Dedifferentiated amniotic fluid mesenchymal stem cell (primary cell): ENCODE measurements around the gene CPLANE2.
"Not testable (repeated sequence)": the region's sequence is repeated elsewhere in the genome, so short reads cannot be mapped to it uniquely, and the experiment has no call there.

Experiments
- DNase-seq: peaks from one replicate; pipeline ENCODE4 v3.0.0-alpha.2; 2016; ENCODE audit errors: extremely low spot score

Gene CPLANE2

DNA sequence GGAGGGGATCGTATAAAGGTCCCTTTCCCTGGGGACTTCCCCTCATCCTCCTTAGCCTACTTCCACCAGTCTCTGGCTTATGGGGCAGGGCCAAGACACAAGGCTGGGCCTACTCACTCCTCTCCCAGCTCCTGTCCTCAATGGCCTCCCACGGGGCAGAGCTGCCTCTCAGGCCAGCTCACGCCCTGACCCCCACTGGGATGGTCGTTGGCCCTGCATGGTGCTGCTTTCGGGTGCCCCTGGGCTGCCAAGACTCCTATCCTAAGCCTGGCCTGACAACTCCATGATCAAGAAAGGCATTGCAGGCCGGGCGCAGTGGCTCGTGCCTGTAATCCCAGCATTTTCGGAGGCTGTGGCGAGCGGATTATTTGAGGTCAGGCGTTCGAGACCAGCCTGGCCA is 6.2 kb downstream of the CPLANE2 start:
- no peak for DNase-seq

DNA sequence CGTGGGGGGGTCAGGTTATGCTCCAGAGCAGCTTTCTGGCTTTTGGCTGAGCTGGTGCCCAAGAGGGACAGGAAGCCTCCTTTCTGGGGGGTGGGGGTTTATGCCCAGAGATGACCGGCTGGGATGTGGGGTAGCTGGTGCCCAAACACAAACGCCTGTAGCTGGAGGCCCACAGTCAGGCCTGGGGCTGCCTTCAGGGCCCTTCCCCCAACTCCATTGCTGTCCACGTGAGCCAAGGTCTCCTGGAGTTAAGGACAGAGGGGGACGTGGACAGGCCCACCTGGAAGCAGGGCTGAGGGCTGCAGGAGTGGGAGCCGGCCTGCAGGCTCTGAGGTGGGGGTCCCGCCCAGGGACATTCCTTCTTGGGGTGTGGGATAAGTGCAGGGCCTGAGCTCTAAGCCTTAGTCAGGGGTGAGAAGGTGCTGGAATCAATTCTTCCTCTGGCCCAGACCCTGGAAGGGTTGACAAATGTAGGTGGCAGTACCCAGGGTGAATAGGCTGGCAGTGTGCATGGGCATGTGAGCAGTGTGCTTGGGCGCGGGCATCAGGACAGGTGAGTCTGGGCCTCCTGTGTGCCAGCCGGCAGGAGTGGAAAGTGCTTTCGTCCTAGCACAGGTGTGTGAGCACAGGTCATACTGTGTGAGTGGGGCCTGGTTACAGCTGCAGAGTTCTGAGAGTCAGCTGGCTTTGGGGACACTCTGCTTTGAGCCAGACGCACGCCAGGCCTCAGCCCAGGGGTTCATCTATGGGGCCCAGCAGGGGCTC is 6.8 kb downstream of the CPLANE2 start:
- no peak for DNase-seq

DNA sequence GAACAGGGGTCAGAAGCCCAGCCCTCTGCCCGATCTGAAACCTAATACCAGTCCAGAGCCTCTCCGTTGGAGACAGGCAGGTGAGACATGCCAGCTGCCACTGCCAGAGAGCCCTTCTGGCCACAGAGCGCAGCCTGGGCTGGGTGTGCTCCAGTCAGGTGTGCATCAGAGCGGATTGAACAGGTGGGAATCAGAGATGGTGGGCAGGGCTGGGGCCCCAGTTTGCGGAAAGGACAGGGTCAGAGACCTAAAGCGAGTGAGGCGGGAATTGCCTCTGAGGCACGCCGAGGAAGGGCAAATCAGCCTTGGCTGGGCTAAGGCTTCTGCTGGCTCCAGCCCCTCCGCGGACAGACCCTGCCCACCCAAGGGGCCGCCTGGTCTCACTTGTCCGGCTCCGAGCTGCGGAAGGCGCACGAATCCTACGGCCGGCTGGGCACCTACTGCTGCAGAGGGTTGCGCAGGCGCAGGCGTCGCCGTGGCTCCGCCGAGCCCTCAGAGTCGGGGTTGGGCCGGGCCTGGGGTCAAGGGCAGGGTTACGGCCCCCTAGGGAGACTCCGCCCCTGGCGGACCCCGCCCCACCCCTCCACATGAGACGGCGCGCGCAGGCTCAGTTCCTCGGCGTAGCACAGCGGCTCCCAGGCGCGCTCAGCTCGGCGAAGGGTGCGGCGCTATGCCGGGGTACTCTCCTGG is 10.3 kb downstream of the CPLANE2 start:
- DNase-seq = no peak

DNA sequence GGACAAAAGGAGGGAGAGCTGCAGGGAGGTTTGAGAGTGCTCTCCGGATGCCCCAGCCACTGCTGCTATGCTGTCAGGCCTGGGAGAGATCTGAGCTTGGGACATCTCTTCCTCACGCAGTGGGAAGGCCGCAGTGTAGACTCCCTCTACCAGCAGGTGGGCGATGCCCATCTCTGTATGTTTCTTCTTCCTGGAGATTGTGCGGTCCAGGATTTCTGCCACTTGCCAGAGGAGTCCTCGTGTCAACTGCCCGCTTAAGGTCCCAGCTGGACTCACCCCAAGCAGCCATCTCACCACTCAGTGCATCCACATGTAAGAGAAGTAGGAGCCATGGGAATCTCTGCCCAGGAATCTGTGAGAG is 10.9 kb downstream of the CPLANE2 start:
- DNase-seq = no peak

DNA sequence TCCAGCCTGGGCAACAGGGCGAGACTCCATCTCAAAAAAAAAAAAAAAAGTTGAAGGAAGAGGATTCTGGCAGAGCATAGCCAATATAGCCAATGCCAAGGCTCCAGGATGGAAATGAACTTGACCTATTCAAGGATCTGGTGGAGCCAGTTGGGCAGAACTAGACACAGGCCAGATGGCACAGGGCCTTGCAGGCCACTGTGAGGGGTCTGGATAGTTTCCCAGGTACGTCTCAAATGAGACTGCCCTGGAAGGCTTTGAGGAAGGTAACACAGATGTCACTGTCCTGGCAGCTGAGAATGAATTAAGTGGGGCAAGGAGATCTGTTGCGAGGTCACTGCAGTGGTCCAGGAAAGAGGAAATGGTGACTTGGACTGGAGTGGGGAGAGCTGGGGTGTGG is 12.5 kb downstream of the CPLANE2 start:
- DNase-seq = no peak

DNA sequence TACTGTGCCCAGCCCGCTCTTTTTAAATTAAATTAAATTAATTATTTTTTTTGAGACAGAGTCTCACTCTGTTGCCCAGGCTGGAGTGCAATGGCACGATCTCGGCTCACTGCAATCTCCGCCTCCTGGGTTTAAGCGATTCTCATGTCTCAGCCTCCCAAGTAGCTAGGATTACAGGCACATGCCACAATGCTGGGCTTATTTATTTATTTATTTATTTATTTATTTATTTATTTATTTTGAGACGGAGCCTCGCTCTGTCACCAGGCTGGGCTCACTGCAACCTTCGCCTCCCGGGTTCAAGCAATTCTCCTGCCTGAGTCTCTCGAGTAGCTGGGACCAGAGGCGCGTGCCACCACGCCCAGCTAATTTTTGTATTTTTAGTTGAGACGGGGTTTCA is 14.3 kb downstream of the CPLANE2 start:
- not testable (repeated sequence) for DNase-seq

DNA sequence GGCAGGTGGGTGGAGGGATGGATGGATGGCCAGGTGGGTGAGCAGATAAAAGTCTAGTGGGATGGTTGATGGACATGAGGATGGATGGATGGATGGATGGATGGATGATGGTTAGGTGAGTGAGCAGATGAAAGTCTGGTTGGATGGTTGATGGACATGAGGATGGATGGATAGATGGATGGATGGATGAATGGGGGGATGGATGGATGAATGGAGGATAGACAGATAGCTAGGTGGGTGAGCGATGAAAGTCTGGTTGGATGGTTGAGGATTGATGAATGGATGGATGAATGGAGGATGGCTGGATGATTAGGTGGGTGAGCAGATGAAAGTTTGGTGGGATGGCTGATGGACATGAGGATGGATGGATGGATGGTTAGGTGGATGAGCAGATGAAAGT is 15.5 kb downstream of the CPLANE2 start:
- DNase-seq = no peak

DNA sequence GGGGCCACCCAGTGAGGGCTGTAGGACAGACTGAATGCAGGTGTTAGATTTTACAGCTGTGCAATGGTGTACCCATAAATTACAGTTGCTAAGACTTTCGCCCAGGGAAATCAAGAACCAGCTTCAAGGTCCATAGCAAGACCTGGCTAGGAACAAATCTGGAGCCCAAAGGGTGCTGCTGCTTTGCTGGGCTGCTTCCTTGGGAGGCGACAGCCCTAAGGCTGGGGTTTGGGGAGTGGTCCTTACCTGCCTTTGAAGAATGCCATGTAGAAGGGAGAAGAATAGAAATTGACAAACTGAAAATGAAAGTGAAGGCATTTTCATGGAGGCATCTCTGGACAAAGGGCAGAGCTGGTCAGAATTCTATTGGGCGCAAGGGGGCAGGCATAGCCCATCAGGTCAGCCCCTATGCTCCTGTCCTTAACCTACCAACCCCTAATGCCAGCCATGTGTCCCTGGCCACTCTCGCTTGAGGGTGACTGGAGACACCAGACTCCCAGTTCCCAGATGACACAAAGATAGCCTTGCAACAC is 16.9 kb downstream of the CPLANE2 start:
- no peak for DNase-seq

DNA sequence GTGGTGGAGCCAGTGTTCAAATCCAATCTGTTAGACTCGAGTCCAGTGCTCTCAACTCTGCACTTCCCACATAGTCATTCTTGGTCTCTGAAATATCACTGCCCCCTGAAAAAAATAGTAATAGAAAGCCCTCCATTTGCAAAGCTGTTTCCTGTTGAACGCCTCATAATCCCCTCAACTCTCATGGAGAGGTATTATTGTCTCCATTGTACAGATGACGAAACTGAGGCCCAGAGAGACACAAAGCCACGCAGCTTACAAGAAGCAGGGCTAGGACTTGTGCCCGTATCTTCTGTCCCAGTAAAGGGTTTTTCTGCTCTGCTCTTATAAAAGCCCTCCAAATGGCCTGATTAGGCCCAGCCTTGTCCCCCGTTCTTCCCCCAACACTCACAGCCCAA is 18.3 kb downstream of the CPLANE2 start:
- no peak for DNase-seq

DNA sequence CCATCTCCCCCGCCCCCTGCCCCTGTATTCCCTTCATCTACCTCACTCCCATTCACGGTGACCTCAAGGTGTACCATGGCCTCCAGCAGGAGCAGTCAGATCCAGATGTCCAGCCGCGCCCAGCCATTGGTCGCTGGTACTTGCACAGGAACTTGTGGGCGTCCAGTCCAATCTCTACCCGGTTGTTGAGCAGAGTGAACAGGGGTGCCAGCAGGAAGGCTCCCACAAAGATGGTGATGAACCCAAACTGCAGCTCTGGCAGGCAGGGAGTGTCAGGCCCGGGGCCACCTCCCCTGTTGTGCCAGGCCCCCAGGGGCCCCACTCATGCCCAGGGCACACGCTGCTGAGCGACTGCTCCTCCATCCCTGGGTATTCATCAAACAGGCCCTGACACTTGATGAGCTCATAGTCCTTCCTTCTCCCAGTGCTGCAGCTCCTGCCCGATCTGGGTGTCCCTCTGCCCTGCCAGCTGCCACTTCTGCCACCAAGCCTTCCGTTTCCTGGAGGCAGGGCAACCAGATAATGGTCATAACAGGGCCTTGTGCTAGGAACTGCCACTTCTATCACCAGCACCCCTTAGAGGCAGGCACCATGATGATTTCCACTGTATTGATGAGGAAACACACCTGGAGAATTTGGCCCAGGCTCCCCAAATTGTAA is 18.8 kb downstream of the CPLANE2 start:
- no peak for DNase-seq

DNA sequence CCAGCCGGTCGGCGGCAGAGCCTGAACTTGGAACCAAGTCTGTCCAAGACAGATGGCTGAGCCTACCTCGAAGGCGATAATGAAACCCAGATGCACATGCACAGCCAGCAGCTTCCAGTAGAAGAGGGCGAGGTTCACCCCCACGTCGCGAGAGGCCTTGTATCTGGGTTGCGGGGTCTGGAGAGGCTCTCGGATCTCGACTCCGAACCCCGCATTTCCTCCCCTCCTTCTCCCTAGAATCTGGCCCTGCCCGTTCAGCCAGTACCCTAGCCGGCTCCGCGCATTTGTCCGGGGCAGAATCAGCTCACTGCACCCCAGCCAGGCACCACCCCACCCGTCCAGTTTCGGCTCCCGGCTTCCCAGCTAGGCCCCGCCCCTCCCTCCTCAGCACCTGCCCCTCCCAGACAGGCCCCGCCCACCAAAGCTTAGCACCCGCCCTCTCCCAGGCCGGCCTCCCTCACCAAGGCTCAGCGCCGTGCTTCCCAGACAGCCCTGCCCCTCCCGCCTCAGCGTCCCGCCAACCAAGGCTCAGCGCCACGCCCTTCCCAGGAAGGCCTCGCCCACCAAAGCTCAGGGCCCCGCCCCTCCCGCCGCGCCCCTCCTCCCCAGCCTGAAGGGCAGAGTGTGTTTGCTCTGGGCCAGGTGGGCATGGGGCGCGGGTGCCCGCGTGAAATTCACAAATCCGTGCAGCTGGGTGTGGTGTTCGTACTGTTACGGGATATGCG is 19.8 kb downstream of the CPLANE2 start:
- DNase-seq = peak; percentile 96

DNA sequence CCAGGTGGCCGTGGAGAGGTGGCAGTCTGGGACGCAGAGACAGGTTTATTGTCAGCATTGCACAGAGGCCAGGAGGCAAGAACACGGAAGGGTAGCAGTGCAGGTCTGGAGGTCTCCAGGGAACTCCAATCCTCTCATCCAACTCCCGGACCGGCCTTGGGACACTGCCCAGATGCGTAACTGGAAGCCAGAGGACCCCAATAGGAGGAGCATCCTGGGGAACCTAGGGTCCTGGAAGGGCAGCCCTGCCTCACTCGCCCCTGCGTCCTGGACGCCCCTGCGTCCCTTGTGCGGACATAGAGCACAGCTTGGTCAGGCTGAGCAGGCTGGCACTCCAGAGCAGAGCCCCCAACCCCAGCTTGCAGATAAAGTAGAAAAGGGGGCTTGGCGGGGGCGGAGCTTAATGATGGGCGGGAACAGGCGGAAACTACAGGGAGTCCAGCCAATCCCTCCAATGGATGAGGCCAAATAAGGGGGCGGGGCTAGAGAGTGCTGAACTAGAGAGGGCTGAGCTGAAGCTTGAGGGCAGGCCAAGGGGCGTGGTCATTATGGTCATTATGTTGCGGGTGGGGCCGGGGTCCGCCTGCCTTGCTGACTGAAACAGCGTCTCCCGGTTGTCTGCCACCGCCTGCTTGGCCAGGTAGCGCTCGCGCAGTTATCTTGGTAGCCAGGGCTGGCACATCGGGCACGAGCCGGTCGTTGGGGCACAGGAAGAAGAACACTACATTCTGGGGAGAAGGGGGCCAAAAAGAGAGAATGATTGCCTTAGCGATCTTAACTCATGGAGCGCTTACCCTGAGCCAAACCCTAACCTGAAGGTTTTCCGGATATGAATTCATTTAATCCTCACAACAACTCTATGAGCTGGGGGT is 20.9 kb downstream of the CPLANE2 start:
- DNase-seq = peak; percentile 39

DNA sequence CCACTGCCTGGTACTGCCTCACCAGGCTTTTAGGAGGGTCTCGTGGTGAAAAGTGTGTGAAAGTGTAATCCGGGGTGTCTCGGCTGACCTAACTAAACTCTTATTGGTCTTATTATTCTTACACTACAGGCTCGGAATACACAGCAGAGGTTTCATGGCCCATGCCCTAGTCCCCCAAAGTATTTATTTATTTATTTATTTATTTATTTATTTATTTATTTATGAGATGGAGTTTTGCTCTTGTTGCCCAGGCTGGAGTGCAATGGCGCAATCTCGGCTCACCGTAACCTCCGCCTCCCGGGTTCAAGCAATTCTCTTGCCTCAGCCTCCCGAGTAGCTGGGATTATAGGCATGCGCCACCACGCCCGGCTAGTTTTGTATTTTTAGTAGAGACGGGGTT is 21.7 kb downstream of the CPLANE2 start:
- not testable (repeated sequence) for DNase-seq

DNA sequence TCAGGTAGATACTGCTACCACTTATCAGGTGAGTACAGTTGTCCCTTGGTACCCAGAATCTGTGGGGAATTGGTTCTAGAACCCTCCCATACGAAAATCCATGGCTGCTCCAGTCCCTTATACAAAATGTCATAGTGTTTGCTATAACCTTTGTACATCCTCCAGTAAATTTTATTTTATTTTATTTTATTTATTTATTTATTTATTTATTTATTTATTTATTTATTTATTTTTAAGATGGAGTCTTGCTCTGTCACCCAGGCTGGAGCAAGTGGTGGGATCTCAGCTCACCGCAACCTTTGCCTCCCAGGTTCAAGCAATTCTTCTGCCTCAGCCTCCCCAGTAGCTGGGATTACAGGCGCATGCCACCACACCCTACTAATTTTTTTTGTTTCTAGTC is 23.4 kb downstream of the CPLANE2 start:
- not testable (repeated sequence) for DNase-seq

DNA sequence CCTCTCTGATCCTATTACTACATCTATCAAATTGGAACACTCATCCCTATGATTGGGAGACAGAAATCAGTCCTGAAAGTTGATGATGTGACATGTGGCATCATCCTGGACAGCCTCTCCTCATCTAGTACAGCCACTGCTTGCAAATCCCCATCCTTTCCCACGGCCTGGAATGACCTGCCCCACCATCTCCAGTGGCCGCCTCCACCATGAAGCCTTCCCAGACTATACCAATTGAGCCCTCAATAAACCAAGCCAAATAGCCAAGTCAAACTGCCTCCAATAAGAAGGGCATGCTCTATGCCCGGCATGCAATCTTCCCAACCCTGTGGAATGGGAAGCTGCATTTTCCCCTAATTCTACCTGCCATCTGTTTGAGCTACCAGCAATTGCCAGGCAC is 24.0 kb downstream of the CPLANE2 start:
- DNase-seq = no peak

DNA sequence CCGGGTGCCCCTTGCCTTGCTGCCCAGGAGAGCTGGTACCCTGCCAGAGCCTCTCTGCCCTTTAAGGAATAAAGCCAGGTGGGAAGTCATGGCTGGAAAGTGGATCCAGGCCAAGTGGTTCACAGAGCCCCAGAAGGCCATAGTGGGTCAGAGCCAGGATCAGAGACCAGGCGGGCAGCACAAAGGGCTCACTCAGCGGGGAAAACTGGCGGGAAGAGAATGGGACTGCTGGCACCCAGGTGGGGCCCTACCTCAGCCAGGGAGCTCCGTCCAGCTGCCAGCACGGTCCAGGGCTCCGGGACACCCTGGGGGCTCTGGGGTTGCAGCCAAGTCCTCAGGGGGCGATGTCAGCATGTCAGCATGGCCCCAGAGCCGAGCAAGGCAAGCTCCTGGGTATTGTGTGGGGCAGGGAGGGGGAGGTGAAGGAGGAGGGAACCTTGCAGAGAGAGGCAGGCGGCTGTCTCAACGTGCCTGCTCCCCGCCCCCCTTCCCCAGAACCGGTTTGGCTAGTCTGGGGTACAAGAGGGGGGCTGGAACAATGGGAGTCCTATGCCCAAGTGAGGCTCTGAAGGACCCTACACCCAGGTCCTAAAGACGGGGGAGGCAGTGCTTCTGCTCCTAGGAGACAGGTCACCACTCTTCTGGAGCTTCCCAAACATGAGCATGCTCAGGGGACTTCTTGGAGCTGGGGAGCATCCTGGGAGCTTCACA is 24.6 kb downstream of the CPLANE2 start, which contains the start of gene ARHGEF19:
Gene ARHGEF19 (minus strand): TSS at position 402 of the 711 bp plus-strand sequence. CDS start 3,598 bp downstream, outside the sequence.
- no peak for DNase-seq

DNA sequence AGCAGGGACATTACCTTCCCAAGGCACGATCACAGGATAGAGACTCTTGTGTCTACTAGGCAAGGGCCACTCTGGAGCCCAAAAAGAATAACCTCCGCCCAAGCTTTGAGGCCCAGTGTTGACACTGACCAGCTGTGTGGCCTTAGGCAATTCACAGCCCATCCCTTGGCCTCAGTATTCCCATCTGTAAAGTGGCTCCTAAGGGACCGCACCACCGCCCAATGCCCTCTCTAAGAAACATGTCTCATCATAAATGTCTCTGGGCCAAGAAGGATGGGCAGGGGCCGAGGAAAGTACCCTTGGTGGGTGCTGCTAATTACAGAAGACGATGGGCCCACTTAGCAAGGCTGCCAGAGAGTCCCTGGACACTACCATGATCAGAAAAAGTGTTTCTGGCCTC is 25.2 kb downstream of the CPLANE2 start:
- DNase-seq = no peak

DNA sequence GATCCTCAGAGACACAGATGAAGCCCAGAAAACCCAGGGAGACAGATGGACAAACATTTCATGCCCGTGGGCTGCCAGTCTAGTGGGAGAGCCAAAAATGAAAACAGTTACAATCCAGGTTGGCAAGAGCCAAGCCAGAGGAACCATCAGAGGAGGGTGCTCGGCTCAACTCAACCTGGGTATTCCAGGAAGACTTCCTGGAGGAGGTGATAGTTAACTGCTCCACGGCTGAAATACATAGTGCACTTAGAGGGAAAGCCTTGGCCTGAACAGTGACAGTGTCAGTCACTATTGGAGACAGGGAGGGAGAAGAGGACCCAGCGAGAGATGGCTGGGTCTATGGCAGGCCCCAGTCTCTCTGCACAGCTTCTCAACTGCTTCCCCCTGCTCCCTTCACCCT is 26.4 kb downstream of the CPLANE2 start:
- DNase-seq = no peak

DNA sequence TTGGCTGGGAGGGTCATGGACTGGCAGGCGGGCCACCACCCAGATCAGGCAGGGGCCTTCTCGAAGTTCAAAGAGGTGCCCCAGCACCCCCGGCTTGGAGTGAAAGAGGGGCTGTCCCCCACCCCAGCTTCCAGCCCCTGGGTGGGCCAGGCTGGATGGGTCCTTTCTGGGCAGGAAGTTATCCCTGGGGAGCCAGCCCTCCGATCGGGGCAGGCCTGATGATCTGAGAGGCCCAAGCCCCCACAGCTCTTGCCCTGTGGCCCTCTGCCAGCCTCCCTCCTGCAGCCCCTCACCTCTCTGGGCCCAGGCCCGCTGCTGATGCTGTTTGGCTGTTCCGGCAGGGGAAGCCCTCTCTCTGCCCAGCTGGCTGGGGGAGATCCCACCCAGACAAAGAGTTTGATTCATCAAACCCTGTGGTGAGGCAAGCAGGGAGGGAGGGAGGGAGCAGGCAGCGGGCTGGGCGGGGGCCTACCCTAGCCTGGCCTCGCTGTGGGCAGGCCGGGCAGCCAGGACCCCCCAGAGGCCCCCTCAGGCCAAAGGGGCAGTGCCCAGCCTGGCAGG is 27.1 kb downstream of the CPLANE2 start:
- no peak for DNase-seq
